Frontal cortex (tissue), 4 donors: ENCODE data around the gene TSHZ2. TPM values are rescaled to one million over a fixed set of nuclear protein-coding genes. Genes with fewer than 3 reads are reported as not detected.

ENCODE experiments used
- DNase-seq, 2 donors: peaks; one replicate each; pipeline ENCODE4 v3.0.0; 2012; ENCODE audit warnings: low spot score in 2 of 2
- FAIRE-seq: peaks from 2 replicates; lab custom pipeline; 2012; peaks lifted over from hg19 to GRCh38; lab: Jason Lieb, UNC
- total RNA-seq: library from RNA; depleted of rRNA; stranded (reverse); fragments of >200 nt; gene quantifications from one replicate; pipeline ENCODE4 v1.2.3, GENCODE V29; 2014
- donor health status: control.
- donor health status: control.
- donor health status: control.

The TSHZ2 gene
- total RNA-seq, 1 donor from 2014 or later: 2.4 TPM

DNA sequence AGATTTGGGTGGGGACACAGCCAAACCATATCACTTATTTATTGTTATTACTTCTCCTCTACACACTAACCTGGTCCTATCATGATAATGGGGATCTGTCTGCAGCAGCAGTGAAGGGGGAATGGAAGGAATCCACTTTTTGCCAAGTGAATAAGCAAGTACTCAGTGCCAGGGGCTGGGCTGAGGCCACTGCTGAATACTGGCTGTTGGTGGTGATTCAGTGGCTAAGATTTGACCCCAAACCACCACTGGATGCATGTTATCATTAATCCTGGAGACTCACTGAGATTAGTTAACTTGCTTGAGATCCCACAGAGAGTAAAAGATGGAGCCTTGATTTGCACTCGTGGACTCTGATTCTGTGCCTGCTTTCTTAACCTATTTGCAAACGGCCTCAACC lies 127.7 kb downstream of the TSHZ2 start:
- FAIRE-seq (no peak), DNase-seq (no peak)

DNA sequence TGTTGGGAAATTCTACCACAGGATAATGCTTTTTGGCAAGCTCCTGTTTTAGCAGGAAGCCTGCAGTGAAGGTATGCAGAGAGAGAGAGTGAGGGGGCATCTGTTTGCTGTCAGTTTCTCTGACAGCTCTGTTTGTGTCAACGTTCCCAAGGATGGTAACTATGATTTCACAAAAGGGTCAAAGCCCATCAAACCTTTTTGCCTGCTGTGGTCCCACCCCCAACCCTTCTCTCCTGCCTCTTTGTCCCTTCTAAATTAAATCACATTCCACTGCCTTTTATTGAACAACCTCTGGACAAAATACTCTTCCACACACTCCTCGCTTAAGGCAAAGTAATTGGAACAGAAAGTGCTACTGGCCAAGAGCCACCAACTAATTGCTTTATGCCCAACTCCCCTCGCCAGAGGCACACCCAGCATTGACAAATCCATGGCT lies 128.3 kb downstream of the TSHZ2 start:
- DNase-seq: no peak
- FAIRE-seq: no peak

- FAIRE-seq (no peak), DNase-seq (no peak)
Measured at GRCh38 chr20:53101992-53102760, 130.0 kb downstream of the TSHZ2 start.

DNA sequence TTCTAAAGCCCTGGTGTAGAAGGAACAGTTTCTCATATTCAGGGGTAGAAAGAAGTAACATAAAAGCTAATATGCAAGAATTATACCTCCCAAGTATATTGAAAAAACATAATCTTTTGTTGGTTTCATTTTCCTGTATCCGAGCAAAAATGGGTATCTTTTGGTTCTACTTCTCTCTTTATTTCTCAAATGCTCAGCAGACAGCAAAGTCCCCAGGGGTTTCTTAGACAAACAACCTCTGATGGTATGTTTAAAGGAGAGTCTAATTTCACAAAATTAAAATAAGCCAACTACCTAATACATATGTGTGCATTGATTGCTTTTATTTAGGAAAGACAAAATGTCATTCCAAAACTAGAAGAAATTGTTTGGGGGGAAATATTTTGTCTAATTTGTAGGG lies 131.0 kb downstream of the TSHZ2 start:
- FAIRE-seq (no peak), DNase-seq (no peak)

GRCh38 chr20:53104884-53105283 lies 132.7 kb downstream of the TSHZ2 start:
- FAIRE-seq (no peak), DNase-seq (no peak)

- no peak for FAIRE-seq
- no peak for DNase-seq
Measured at GRCh38 chr20:53116733-53117132, 144.6 kb downstream of the TSHZ2 start.

GRCh38 chr20:53122853-53123252 lies 150.7 kb downstream of the TSHZ2 start:
- no peak for DNase-seq

DNA sequence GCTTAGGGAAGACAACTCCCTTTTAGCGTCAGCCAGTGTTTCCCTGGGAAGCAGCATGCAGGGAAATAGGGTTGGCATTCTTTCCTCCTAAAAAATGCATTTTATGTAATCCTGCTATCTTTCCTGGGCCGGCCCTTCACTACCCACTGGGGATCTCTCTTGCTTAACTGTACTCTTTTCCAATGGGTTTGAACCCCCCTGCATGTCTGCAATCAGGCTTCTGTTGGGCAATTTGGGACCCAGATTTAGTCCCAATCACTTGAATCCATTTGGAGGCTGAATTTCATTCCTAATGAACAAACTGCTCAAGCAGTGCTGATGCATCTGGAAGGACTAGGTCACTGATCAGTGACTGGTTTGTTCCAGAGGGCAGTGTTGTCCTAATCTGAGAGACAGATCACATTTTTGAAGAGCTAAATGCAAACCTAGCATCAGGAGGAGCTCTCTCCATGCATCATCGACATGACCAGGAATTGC lies 152.0 kb downstream of the TSHZ2 start:
- DNase-seq (no peak), FAIRE-seq (no peak)

More at GRCh38 chr20:53122853-53123252, 150.7 kb downstream of the TSHZ2 start:
- no peak for FAIRE-seq

- DNase-seq: no peak
- FAIRE-seq: no peak
Measured at GRCh38 chr20:53124803-53125202, 152.6 kb downstream of the TSHZ2 start.

- DNase-seq (no peak), FAIRE-seq (no peak)
Measured at GRCh38 chr20:53126185-53126584, 154.0 kb downstream of the TSHZ2 start.

DNA sequence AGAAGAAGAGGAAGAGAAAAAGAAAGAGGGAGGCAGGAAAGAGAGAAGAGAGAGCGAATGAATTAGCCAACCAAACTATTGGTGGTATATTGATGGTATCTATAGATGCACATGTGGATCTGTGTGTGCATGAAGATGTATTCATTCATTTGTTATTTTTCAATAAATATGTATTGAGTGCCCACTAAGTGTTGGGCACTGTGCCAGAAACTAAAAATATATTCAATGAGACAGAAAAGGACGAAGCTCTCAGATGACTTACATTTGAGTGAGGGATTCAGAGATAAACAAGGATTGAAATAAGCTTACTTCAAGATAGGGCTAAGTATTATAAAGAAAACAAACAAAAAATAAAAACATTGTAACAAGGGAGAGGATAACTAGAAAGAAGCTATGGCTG lies 154.9 kb downstream of the TSHZ2 start:
- no peak for FAIRE-seq
- no peak for DNase-seq

DNA sequence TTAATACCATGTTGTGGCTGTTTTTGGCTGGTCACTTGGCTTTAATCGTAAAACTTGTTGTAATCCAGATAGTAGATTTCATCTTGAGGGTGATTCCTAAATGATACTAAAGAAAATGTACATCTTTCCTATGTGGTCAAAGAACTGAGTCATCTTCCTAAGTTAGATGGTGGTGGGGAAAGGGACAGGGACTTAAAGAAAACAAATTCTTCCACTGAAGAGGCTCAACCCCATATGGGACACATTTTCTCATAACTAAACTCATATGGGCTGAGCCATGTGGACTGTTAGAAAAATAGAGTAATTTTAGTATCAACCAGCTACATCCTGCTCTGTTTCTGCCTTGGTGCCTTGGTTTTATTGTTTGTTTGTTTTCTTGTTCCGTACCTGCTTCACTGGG lies 155.8 kb downstream of the TSHZ2 start:
- FAIRE-seq: no peak
- DNase-seq: no peak

- DNase-seq (no peak), FAIRE-seq (no peak)
Measured at GRCh38 chr20:53129563-53129962, 157.4 kb downstream of the TSHZ2 start.

DNA sequence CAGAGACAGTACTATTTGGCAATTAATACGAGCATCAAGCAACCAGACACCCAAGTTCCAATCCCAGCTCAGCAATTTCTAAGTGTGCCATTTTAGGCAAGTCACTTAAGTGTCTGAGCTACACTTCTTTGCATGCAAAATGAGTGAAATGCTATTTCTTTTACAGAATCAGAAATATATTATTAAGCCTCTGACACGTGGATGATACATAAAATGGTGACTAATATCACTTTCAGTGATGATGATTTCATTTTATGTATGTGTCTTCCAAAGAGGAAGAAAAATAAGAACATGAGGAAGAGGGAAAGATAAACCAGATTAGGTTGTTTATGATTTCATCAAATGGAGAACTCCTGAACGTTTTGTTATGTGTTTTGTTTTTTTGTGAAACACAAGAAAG lies 158.6 kb downstream of the TSHZ2 start:
- FAIRE-seq: no peak
- no peak for DNase-seq

GRCh38 chr20:53133125-53133524 lies 161.0 kb downstream of the TSHZ2 start:
- FAIRE-seq (no peak), DNase-seq (no peak)

DNA sequence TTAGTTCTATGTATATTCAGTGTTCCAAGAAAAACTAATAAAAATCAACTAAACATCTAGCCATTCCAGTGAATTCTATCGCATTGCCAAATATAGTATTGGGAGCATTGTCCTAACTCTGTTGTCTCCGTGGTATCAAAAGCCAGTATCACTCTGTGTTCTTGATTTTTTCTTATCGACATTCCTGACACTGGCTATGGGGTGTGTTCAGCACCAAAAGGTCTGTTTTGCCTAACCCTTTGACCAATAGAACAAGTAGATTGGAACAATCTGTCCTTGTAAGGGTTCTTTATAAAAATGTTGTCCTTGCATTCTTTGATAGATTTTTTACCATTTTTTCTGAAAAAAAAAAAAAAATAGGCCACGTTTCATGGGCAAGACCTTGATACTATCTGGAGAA lies 161.5 kb downstream of the TSHZ2 start:
- no peak for DNase-seq
- no peak for FAIRE-seq

DNA sequence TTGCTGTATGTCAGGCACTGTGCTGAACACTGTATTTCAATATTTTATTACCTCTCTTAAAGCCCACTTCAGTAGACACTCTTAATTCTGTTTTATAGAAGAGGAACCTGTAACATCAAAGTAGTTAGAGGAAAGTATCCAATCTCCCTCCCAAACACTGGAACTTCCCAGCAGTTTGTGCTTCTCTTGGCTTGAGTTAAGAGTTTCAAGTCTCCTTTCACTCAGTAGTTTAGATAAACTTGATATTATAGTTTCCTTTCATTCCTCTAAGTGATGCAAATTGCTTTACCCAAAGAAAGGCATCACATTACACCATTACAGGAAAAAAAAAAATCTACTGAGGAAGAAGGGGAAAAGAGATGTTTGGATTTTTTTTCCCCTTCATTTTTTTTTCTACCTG lies 164.3 kb downstream of the TSHZ2 start:
- FAIRE-seq: no peak

DNA sequence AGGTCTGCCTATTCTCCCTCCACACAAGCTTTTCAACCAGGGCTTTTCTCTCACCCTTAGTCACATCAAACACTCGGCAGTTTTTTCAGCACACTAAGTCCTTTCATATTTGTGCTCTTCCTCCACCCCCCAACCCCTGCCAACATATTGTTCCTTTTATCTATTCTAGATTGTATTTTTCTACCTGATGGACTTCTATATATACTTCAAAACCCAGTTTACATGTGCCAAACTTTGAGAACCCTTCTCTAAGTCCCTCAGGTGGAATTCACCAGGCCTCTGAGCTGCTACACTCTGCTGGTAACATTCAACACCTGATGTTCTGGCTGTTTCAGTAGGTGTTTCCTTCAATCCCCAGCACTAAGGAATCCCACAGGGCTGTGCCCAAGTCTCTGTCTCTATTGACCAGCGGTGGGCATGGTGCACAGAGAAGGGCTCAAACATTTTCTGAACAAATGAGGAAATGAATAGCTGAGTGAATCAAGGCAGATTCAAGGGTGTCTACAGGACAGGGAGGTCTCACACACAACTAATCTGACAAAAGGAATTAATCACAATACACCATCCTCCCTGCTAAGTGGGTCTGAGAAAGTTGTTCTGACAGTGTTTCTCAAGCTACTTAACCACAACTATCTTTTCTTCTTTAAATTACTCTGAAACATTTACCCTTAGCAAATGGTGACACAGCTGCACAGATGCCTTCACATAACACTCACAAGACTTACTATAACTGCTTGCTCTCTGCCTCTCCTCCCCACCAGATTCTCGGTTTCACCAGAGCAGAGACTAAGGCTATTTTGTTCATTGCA lies 166.5 kb downstream of the TSHZ2 start:
- FAIRE-seq: no peak
- no peak for DNase-seq

More for the DNA sequence above, 164.3 kb downstream of the TSHZ2 start:
- no peak for DNase-seq

GRCh38 chr20:53141201-53142050 lies 169.3 kb downstream of the TSHZ2 start:
- no peak for DNase-seq
- FAIRE-seq: no peak
